GM19395 (cell line): ENCODE results near the gene FGF12.
"Not testable (repeated sequence)": the region's sequence is repeated elsewhere in the genome, so short reads cannot be mapped to it uniquely, and the experiment has no call there.

Source experiments
- ATAC-seq: cut with Tn5 transposase; IDR thresholded peaks from one replicate; pipeline ENCODE4 v1.9.1; 2021; ENCODE audit warnings: mild to moderate bottlenecking, moderate library complexity; ENCODE audit not compliant: unreplicated experiment

FGF12 gene

DNA sequence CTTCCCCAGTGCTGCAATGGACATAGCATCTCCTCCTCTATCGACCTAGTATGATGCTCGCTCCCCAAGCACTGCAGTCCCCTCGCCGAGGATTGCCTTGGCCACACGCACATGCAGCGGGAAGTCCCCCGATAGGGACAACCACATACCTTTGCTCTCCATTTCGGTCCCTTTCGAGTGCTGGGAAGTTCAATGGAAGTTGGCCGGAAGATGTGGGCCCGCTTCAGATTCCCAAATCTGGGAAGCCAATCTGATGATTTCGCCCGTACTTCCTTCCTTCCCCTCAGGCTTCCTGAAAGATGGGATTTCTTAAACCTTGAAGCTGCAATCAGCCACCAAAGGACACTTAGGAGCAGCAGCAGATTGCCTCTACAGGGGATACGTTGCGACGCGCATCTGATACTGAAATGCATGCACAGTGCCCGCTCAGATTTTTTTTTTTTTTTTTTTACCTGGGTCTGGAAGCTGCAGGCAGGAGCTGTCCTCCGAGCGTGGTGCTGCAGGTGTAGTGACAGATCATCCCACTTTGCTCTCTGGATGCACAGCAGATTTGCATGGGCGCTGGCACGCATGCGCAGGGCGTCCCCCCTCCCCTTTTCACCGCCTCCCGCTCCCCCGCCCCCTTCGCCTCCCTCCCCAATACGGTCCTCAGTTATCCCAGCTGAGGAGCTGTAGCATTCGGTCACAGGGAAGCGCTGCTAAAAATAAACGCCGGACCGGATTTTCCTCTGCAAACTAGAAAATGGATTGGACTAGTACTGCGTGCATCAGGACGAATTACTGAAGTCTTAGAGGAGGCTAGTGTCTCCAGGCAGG lies at the start of gene FGF12:
Gene FGF12, minus strand, starts transcription at position 510 of the 816 bp plus-strand sequence.
- no peak for ATAC-seq

GRCh38 chr3:192774341-192774740 lies 47.0 kb upstream of the FGF12 start:
- not testable (repeated sequence) for ATAC-seq

GRCh38 chr3:192772240-192772894 lies 45.0 kb upstream of the FGF12 start:
- no peak for ATAC-seq

DNA sequence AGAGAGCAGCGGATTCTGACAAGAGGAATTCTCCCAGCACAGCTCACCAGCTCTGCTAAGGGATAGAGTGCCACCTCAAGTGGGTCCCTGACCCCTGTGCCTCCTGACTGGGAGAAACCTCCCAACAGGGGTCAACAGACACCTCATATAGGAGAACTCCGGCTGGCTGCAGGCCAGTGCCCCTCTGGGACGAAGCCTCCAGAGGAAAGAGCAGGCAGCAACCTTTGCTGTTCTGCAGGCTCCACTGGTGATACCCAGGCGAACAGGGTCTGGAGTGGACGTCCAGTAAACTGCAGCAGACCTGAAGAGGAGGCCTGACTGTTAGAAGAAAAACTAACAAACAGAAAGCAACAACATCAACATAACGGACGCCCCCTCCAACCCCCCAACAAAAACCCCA lies 31.3 kb upstream of the FGF12 start:
- no peak for ATAC-seq

GRCh38 chr3:192751148-192751547 lies 23.8 kb upstream of the FGF12 start:
- no peak for ATAC-seq

GRCh38 chr3:192750201-192750600 lies 22.9 kb upstream of the FGF12 start:
- ATAC-seq = no peak

GRCh38 chr3:192747746-192748145 lies 20.4 kb upstream of the FGF12 start:
- ATAC-seq = no peak

GRCh38 chr3:192747145-192747544 lies 19.8 kb upstream of the FGF12 start:
- no peak for ATAC-seq

DNA sequence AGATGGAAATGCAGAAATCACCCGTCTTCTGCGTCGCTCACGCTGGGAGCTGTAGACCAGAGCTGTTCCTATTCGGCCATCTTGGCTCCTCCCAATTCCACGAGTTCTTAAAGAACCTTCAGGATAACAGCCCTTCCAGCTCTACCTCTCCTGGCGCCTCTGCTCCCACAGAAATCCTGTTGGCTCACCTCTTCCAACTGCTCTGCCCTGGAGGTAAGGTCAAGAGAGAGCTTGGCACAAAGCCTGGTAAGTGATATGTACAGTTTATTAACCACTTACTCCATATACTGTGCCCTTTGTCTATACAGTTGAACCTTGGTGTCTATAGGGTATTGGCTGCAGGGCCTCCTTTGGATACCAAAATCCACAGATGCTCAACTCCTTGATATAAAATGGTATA lies 17.8 kb upstream of the FGF12 start:
- ATAC-seq = no peak

DNA sequence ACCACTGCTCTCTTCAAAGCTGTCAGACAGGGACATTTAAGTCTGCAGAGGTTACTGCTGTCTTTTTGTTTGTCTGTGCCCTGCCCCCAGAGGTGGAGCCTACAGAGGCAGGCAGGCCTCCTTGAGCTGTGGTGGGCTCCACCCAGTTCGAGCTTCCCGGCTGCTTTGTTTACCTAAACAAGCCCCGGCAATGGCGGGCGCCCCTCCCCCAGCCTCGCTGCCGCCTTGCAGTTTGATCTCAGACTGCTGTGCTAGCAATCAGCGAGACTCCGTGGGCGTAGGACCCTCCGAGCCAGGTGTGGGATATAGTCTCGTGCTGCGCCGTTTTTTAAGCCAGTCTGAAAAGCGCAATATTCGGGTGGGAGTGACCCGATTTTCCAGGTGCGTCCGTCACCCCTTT lies 17.3 kb upstream of the FGF12 start:
- ATAC-seq = not testable (repeated sequence)

DNA sequence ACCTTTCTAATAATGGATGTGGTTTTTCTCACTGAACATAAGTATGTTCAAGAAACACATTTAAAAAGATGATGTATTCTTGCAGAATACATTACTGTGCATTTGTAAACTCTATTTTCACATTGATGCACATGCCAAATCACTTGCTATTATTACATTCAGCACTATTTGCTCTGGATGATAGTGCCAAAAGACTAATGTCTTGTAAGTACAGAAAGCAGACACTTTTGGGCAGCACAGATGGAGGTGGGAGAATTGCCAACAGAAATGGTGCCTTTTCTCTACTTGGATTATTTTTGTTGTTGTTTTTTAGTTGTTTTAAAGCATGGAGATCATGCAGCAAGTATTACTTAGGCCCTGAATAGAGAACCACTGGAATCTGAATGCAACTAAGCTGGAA lies 10.2 kb upstream of the FGF12 start:
- ATAC-seq = no peak

- no peak for ATAC-seq
Measured at GRCh38 chr3:192731233-192731632, 3.9 kb upstream of the FGF12 start.

- ATAC-seq = no peak
Measured at GRCh38 chr3:192726385-192726784, 956 bp downstream of the FGF12 start.

GRCh38 chr3:192719964-192720363 lies 7.4 kb downstream of the FGF12 start:
- no peak for ATAC-seq

DNA sequence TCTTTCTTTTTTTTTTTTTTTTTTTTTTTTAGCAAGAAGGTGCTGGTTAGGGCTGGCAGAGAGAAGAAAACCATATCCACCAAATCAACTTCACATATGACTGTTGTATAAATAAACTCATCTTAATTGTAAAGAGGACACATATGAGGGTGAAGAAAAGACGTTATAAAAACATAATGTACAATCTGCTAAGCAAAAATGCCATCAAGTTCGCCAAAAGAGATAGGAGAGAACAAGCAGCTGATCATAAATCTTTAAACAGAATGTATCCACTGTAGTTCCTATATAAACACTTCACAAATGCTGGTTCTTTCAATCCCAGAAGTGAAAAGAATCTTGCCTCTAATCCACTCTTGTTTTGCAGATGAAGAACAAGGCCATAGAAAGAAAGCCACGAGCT lies 9.2 kb downstream of the FGF12 start:
- ATAC-seq = no peak

DNA sequence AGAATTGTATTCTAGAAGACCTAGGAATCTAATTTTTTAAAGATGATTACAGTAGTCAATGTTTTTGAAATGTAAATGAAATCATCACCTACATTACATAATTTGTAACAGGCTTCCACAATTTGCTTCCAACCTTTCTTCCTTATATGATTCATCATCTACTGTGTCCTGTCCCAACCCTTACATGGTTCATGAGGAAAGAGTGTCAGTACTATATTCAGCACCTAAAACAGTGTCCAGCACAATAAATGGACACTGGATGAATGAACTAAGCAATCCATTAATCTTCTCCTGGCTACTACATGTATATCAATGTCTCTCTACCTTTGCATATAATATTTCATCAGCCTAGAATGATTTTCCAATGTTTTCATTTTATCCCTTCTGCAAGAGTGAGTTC lies 12.2 kb downstream of the FGF12 start:
- no peak for ATAC-seq

GRCh38 chr3:192711126-192711525 lies 16.2 kb downstream of the FGF12 start:
- not testable (repeated sequence) for ATAC-seq

DNA sequence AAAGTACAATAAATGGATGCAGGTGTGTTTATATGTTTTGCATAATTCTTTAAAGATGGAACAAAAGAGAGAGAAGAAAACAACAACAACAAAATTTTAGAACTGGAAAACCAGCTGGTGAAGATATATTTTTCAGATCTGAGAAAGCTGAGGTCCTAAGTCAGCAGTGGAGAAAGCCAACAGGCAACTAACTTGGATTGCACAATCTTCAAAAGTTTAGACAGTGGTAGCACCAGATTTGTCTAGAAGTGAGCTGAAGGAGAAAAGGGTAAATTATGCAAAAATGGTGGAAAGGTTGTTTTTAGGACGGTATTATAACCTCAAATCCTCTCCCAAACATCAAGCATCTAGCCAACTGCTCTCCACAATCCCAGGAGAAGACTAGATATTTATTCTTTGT lies 17.0 kb downstream of the FGF12 start:
- no peak for ATAC-seq

- ATAC-seq = no peak
Measured at GRCh38 chr3:192706272-192706671, 21.1 kb downstream of the FGF12 start.

DNA sequence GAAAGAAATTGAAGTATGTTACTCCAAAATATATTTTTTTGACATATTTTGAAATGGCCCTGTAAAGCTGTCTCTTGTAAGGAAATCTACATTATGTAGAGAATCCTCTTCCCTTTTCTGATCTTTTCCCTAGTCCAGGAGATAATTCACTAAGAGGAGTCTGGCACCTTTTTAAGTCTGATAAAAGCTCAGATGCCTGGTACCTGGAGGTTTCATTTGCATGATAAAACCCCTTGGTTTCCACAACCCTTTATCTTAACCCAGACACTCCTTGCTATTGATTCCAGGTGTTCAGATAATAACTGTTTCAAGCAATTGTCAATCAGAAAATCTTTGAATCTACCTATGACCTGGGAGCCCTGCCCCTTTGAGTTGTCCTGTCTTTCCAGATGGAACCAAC lies 26.5 kb downstream of the FGF12 start:
- ATAC-seq = no peak

GRCh38 chr3:192696943-192697587 lies 30.3 kb downstream of the FGF12 start:
- no peak for ATAC-seq
